BJ (cell line): Measurements from ENCODE around the gene OR10H1. TPM values are rescaled to one million over a fixed set of nuclear protein-coding genes. Genes with fewer than 3 reads are reported as not detected.

Experiments
- CTCF ChIA-PET: fragments of 350-600 bp; formaldehyde crosslinking; extraction: SDS; loops from one replicate; lab custom pipeline; 2021; ENCODE audit warnings: antibody characterized with exemption, inconsistent platforms; lab: Yijun Ruan, JAX
- POLR2A ChIA-PET: fragments of 300-600 bp; sonication (Branson Sonifier 250); formaldehyde crosslinking; extraction: SDS; loops from one replicate; lab custom pipeline; 2021; ENCODE audit warnings: antibody characterized with exemption; lab: Charles Lee
- DNase-seq: peaks from one replicate; pipeline ENCODE4 v3.0.0-alpha.2; 2011; ENCODE audit warnings: low read depth
- H3K27me3 ChIP-seq: 2 replicates; pipeline ENCODE4 v1.6.0; 2011; ENCODE audit warnings: low read length; ENCODE audit not compliant: control insufficient read depth, insufficient read depth
- H3K36me3 ChIP-seq: 2 replicates; pipeline ENCODE4 v1.5.1; 2011; ENCODE audit warnings: low read length; ENCODE audit not compliant: control insufficient read depth, insufficient read depth
- H3K4me3 ChIP-seq: 2 replicates; pipeline ENCODE4 v1.5.1; 2011; ENCODE audit warnings: low read depth, mild to moderate bottlenecking, control low read depth, low read length
- CTCF ChIP-seq: IDR thresholded peaks from 2 replicates; pipeline ENCODE4 v1.5.1; 2011; ENCODE audit warnings: low read depth, mild to moderate bottlenecking, control low read depth, inconsistent platforms, low read length, moderate library complexity; ENCODE audit not compliant: insufficient read depth
- polyA plus RNA-seq: library from polyadenylated mRNA; depleted of rRNA; stranded (reverse); fragments of >200 nt; gene quantifications from 2 replicates; pipeline ENCODE4 v1.2.3, GENCODE V29; 2011

Gene OR10H1
- polyA plus RNA-seq, 1 experiment: not detected

GRCh38 chr19:15782211-15782610, 33.3 kb downstream of the OR10H1 start:
- H3K4me3 ChIP-seq: no peak overlapping the region
- no peaks in the 10 kb centered on the region for H3K27me3 ChIP-seq
- ChIA-PET POLR2A (no interaction called here), CTCF (no interaction called here)
- no peaks in the 10 kb centered on the region for H3K36me3 ChIP-seq
- no peak for TF ChIP-seq CTCF
- no peak for DNase-seq

GRCh38 chr19:15781661-15782060, 33.8 kb downstream of the OR10H1 start:
- Histone ChIP-seq H3K36me3 (no peaks in the 10 kb centered on the region), H3K4me3 (no peak overlapping the region), H3K27me3 (no peaks in the 10 kb centered on the region)
- ChIA-PET CTCF (no interaction called here), POLR2A (no interaction called here)
- TF ChIP-seq CTCF: no peak
- no peak for DNase-seq

GRCh38 chr19:15780610-15781418, 34.6 kb downstream of the OR10H1 start:
- H3K4me3 ChIP-seq: no peak overlapping the region

GRCh38 chr19:15779756-15780476, 35.5 kb downstream of the OR10H1 start:
- POLR2A ChIA-PET: no interaction called here
- no peaks in the 10 kb centered on the region for H3K27me3 ChIP-seq
- CTCF ChIA-PET: no interaction called here

More at GRCh38 chr19:15780610-15781418, 34.6 kb downstream of the OR10H1 start:
- TF ChIP-seq CTCF: no peak
- CTCF ChIA-PET: no interaction called here
- DNase-seq: no peak
- Histone ChIP-seq H3K27me3 (no peaks in the 10 kb centered on the region), H3K36me3 (no peaks in the 10 kb centered on the region)
- POLR2A ChIA-PET: no interaction called here

More at GRCh38 chr19:15779756-15780476, 35.5 kb downstream of the OR10H1 start:
- Histone ChIP-seq H3K36me3 (no peaks in the 10 kb centered on the region), H3K4me3 (no peak overlapping the region)
- no peak for DNase-seq
- TF ChIP-seq CTCF: no peak
